ENCODE data around the gene SMAD5.

SMAD5 gene

GRCh38 chr5:136132557-136133221 lies at the start of gene SMAD5:
TSS of gene SMAD5 (plus strand) at chr5:136132845. CDS start at chr5:136153761, 20,916 bp downstream.
- peak; percentile 74 to 79 for DNase-seq (ENCODE audit: low read depth in 2 of 2)

- DNase-seq (ENCODE audit: low read depth in 2 of 2), result no peak
Measured at GRCh38 chr5:136084698-136085097, 47.9 kb upstream of the SMAD5 start.

- DNase-seq (ENCODE audit: low read depth in 2 of 2), result no peak
Measured at GRCh38 chr5:136086783-136087566, 45.7 kb upstream of the SMAD5 start.

- no peak for DNase-seq (ENCODE audit: low read depth in 2 of 2)
Measured at GRCh38 chr5:136087961-136088871, 44.4 kb upstream of the SMAD5 start.

GRCh38 chr5:136089791-136090190 lies 42.9 kb upstream of the SMAD5 start:
- no peak for DNase-seq (ENCODE audit: low read depth in 2 of 2)

- no peak for DNase-seq (ENCODE audit: low read depth in 2 of 2)
Measured at GRCh38 chr5:136090319-136090718, 42.3 kb upstream of the SMAD5 start.

- DNase-seq (ENCODE audit: low read depth in 2 of 2), result no peak
Measured at GRCh38 chr5:136094189-136094912, 38.3 kb upstream of the SMAD5 start.

GRCh38 chr5:136094913-136095641 lies 37.6 kb upstream of the SMAD5 start:
- DNase-seq (ENCODE audit: low read depth in 2 of 2), result no peak

- DNase-seq (ENCODE audit: low read depth in 2 of 2), result no peak
Measured at GRCh38 chr5:136098176-136098575, 34.5 kb upstream of the SMAD5 start.

GRCh38 chr5:136099870-136100269 lies 32.8 kb upstream of the SMAD5 start:
- DNase-seq (ENCODE audit: low read depth in 2 of 2), result no peak

- DNase-seq (ENCODE audit: low read depth in 2 of 2), result no peak
Measured at GRCh38 chr5:136101884-136102283, 30.8 kb upstream of the SMAD5 start.

- DNase-seq (ENCODE audit: low read depth in 2 of 2), result no peak
Measured at GRCh38 chr5:136103118-136103517, 29.5 kb upstream of the SMAD5 start.

GRCh38 chr5:136104306-136104965 lies 28.2 kb upstream of the SMAD5 start:
- no peak for DNase-seq (ENCODE audit: low read depth in 2 of 2)

GRCh38 chr5:136106351-136107031 lies 26.2 kb upstream of the SMAD5 start:
- DNase-seq (ENCODE audit: low read depth in 2 of 2), result no peak

- no peak for DNase-seq (ENCODE audit: low read depth in 2 of 2)
Measured at GRCh38 chr5:136108180-136108611, 24.4 kb upstream of the SMAD5 start.

- no peak for DNase-seq (ENCODE audit: low read depth in 2 of 2)
Measured at GRCh38 chr5:136108766-136109165, 23.9 kb upstream of the SMAD5 start.

- no peak for DNase-seq (ENCODE audit: low read depth in 2 of 2)
Measured at GRCh38 chr5:136109453-136110135, 23.1 kb upstream of the SMAD5 start.

- DNase-seq (ENCODE audit: low read depth in 2 of 2), result no peak
Measured at GRCh38 chr5:136113606-136114005, 19.0 kb upstream of the SMAD5 start.

Data from stimulated activated CD8-positive, alpha-beta memory T cell treated with anti-CD3 and anti-CD28 coated beads, Interleukin-15, amount 100 ng/mL, for 48 hours (primary cell).